SIG-M5 (cell line): ENCODE results near the gene FURIN.
"Not testable (repeated sequence)": the region's sequence is repeated elsewhere in the genome, so short reads cannot be mapped to it uniquely, and the experiment has no call there.

Experiments
- DNase-seq: peaks from one replicate; lab custom pipeline; 2025; lab: John Stamatoyannopoulos, UW

FURIN gene

DNA sequence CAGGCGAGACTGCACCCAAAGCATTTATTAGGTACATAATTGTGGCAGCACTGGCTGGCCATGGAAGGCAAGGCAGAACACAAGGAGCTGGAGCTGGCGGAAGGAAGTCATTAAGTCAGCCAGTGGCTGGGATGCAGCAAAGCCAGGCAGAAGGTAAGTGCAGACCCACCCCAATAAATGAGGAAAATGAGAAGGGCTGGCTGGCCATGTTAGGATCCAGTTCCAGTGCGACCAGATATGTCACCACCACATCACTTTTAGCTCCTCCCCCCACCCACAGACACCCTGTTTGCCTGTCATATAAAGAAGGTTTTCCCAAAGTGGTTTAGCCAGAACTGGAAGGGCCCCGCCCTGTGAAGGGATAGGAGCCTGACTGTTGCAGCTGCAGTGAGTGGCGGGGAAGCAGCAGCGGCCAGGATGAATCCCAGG lies at the start of gene FURIN:
Gene FURIN (plus strand): TSS at position 328 of the 429 bp plus-strand sequence. CDS start 7,153 bp downstream, outside the sequence.
- DNase-seq: no peak

DNA sequence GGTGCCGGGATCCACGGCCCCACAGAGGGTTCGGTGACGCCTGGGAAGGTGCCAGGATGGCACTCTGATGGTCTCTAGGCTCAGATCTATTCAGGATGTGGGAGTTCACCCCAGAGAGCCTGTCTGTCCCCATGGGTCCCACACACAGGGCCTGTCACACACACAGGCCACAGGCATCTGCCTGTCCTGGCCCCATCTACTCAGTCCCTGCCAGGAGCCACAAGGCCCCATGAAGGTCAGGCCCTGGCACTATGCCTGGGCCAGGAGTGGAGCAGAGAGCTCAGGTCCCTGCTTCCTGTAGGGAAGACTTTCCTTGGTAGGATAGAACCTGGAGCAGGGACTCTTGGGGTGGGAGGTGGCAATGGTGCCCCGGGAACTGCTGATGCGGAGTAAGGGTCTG lies 49.0 kb upstream of the FURIN start:
- no peak for DNase-seq

DNA sequence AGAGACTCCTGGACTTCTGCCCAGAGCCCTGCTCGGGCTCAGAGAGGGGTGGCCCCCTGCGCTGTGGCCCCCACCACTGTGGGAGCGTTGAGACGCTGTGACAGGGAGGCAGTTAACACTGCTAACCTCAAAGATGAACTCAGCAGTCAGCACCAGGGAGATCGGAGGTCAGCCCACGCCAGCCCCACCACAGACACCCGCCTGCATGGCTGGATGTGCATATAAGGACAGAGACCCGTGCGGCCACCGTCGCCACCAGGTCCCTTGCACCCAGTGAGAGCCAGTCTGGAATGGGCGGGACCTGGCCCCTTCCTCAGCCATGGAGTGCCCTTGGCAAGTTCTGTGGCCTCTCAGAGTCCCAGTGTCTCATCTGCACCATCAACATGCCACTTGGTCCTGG lies 48.5 kb upstream of the FURIN start:
- DNase-seq: no peak

DNA sequence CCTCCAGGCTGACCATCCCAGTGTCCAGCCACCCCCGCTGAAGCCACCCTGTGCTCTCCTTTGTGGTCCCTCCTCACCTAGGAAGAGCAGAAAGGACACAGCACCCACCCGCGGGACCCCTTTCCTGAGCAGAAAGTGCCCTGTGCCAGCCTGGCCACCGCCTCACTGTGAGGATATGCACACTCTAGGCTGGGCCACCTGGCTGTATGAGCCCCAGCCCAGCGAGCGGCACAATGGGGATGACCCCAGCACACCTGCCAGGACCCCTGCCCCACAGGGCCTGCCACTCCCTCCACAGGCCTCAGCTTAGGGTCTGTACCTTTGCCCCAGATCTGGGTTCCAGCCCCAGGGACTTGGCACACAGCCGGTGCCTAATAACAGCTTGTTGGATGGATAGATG lies 47.9 kb upstream of the FURIN start:
- no peak for DNase-seq

DNA sequence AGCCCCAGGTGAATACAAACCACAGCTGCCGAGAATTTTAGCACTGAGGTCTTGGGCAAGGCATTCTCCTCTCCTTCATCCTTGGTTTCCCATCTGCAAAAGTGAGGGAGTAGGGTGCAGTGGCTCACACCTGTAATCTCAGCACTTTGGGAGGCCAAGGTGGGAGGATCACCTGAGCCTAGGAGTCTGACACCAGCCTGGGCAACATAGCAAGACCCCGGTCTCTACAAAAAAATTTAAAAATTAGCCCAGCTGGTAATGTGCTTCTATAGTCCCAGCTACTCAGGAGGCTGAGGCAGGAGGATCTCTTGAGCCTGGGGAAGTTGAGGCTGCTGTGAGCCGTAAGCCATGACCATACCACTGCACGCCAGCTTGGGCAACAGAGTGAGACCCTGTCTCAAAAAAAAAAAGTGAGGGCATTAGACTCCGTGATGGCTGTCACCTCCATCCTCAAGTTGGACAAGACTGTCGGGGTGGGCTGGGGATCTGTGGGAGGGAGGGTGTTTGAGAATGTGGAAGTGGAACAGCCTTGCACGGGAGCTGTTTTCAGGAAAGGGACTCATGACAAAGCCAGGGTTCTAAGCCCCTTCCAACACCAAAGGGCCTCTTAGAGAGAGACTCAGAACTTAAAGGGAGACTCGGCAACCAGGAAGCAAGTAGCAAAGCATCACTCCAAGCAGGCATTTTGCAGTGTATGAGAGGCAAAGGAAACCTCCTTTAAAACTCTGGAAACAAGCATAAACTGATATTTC lies 46.0 kb upstream of the FURIN start:
- DNase-seq: no peak

DNA sequence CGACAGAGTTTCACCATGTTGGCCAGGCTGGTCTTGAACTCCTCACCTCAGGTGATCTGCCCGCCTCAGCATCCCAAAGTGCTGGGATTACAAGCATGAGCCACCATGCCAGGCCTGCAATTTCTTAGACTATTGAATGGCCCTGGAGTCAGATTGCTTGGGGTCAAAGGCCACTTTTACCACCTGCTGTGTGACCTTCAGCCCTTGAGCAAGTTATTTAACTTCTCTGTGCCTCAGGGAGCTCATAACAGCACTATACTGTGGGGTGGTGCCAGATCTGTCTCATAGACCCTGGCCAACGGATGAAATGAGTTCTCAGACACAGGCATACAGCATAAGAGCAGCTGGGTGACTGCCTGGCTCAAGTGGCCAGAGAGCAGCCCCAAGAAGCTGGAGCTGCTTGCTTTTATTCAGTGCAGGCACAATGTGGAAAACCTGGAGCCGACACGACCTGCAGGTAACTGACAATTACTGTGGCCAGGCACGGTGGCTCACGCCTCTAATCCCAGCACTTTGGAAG lies 44.9 kb upstream of the FURIN start:
- DNase-seq: no peak

DNA sequence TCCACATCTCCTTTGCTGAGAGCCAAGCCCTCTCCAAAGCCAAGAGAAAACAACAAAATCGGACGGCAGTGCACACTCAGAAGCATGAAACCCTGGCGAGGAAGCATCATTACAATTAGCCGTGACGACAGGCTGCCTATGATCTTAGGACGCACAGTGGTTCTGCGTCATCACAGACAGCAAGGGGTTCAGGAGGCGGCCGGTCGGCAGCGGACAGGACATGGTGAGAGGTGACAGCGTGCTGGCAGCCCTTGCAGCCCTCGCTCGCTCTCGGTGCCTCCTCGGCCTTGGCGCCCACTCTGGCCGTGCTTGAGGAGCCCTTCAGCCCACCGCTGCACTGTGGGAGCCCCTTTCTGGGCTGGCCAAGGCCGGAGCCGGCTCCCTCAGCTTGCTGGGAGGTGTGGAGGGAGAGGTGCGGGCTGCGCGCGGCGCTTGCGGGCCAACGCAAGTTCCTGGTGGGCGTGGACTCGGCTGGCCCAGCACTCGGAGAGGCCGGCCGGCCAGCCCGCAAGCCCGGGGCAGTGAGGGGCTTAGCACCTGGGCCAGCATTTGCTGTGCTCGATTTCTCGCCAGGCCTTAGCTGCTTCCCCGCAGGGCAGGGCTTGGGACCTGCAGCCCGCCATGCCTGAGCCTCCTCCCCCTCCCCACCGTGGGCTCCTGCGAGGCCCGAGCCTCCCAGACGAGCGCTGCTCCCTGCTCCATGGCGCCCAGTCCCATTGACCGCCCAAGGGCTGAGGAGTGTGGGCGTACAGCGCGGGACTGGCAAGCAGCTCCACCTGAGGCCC lies 43.1 kb upstream of the FURIN start:
- DNase-seq: not testable (repeated sequence)

DNA sequence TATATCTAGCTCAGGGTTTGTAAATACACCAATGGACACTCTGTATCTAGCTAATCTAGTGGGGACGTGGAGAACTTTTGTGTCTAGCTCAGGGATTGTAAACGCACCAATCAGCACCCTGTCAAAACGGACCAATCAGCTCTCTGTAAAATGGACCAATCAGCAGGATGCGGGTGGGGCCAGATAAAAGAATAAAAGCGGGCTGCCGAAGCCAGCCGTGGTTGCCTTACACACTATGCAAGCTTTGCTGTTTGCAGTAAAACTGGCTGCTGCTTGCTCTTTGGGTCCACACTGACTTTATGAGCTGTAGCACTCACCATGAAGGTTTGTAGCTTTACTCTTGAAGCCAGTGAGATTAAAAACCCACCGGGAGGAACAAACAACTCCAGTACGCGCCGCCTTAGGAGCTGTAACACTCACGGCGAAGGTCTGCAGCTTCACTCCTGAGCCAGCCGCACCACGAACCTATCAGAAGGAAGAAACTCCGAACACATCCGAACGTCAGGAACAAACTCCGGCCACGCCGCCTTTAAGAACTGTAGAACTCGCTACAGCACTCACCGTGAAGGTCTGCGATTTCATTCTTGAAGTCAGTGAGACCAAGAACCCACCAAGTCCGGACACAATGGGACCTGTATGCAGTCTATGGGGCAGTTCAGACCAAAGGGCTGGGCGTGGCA lies 42.0 kb upstream of the FURIN start:
- DNase-seq: not testable (repeated sequence)

DNA sequence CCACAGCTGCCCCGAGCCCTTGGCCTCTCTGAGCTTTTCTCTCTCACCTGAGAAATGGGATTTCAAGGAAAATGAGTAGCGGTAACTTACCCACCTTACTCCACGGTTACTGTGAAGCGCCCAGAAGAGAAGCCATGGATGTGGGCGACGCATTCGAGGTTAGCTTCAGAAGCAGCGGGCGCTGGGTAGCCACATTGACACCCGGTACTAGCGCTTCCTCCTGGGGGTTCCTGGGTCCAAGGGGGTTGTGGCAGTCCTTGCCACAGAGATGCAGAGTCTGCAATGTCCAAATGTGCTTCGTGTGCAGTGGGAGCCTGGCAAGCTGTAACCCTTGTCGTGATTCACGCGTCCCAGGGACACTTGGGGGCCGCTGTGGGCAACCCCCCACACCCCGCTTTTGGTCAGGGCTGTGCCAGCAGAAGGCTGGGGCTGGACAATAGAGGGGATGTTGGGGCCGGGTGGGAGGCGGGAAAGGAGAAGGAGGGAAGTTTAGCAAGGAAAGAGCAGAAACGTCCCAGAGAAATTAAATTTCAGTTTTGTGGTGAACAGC lies 41.4 kb upstream of the FURIN start:
- DNase-seq: no peak

DNA sequence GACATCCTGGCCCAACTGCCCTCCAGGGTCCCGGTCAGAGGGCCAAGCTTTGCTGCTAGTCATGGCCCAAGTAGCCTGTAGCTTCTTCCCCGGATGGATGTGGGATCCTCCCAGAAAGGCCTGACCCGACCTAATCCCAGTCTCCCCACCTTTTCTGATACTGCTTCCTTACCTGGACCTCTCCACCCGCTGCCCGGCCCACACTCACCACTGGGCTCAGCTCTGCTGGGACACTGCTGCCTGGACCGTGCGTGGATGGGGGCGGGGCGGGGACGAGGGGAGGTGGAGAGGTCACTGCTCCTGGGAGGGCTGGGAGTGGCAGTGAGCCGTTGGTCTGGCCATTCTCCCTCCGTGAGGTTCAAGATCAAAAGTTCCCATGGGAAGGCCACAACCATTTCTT lies 40.3 kb upstream of the FURIN start:
- DNase-seq: no peak

DNA sequence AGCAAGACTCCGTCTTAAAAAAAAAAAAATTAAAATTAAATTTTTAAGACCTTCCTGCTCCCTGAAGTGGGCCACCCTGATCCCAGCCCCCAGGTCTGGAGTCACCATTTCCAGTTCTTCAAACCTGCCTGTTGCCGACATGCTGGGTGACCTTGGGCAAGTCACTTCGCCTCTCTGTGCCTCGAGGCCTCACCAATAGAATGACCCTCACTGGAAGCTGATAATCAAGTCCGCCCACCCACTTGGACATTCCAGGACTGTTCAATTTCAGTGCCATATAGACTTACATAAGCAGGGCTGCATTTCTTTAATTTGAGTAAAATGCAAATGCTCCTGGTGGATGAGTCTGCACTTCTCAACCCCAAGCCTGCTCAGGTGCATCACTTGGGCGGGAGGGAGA lies 39.3 kb upstream of the FURIN start:
- no peak for DNase-seq

DNA sequence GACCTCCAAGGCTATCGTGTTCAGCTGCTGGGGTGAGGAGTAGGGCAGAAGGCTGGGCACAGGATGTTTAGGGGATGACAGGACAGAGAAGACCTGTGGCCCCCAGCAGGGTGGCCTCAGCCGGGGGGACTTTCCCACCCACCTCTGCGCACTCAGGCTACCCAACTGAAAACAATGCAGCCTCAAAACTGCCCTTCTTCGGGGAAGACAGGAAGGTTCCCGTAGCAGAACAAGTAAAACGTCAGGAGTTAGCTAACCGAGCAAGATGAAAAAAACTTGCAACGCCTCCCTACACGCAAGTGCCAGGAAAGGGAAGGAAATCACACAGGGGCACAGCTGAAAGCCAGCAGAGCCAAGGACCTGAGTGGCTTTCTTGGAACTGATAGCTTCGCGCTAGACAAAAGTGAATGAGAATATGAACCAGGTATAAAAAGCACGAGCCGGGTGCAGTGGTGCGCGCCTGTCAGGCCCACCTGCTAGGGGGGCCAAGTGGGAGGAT lies 38.4 kb upstream of the FURIN start:
- no peak for DNase-seq

DNA sequence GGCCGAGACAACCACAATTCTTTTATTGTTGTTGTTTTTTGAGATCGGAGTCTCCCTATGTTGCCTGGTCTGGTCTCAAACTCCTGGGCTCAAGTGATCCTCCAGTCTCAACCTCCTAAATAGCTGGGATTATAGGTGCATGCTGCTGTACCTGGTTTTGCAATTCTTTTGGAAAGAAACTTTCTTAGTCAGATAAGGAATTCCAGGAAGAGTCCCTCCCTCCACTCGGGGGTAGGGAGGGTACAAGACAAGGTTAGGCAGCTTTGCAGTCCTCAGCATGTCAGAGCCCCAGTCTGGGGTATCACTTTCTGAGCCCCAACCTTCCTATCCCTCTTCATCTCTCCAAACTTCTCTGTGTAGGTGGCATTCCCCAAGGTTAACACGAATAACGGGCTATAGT lies 33.8 kb upstream of the FURIN start:
- DNase-seq: no peak

DNA sequence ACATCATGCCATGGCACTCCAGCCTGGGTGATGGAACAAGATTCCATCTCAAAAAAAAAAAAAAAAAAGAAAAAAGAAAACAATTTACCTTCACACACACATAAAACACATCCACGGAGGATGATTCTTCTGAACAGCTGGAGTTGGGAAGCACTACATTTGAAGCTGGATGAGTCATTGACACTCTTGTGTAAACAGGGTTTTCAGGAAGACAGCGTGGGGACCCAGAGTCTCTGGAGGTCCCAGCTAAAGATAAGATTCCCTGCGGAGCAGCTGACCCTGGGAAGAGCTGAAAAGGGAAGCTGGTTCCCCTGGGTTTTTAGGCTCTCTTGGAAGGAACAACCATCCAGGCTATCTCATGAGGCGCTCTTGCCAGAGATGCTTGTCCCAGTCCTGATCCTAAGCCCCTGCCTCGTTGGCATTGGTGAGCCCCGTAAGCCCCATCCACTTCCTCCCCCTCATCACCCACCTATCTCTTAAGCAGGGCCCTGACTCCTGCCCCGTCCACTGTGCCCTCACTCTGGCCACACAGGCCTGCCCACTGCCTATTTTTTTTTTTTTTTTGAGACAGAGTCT lies 32.0 kb upstream of the FURIN start:
- DNase-seq: no peak

DNA sequence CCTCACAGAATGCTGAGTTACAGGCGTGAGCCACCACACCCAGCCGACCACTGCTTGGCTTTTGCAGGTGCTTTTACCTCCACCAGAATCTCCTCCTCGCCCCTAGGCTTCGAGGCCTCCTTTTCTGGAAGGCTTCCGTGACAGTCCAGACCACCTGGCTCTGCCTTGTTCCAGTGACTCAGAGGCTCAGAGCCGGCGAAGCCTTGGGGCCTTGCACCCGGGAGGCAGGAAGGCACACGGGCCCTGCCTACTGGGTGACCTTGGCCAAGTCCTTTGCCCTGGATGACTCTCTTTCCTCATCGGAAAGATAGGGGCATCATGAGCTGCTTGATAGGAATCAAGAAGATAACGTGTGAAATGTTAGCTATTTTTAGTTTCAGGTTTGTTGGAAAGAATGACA lies 31.3 kb upstream of the FURIN start:
- DNase-seq: no peak

DNA sequence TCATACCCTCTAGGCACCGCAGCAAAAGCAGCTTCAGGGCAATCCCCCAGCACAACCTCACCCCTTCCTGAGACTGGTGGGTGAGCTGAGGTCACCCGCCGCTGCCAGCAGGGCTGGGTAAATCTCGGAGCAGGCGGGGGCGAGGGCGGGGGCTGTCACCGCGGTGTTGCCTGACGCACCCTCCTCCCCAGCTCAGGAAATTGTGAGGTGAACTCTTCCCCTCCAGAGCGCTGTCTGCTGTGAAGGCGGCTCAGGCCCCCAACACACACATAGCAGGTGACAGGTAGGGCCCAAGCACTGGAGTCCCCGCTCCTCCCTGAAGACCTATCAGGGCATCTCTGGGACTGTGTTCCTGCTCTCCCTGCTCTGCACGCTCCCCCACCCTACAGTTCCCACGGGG lies 30.2 kb upstream of the FURIN start:
- no peak for DNase-seq

DNA sequence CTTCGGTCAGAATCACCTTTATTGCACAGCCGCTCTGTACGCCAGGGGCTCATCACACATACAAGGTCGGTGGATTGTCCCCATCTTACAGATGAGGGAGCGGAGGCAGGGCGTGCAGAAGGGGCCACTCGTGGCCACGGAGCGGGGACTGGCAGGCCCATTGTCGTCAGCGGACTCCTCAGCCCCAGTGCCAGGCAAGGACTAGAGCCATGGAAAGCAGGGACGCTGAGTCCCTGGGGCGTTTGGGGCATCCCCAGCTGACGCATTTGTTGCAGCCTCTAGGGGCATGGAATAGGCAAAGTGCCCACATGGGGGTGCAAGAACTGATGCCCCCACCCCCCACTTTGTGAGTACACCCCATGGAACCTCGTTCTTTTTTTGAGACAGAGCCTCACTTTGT lies 29.8 kb upstream of the FURIN start:
- DNase-seq: no peak

DNA sequence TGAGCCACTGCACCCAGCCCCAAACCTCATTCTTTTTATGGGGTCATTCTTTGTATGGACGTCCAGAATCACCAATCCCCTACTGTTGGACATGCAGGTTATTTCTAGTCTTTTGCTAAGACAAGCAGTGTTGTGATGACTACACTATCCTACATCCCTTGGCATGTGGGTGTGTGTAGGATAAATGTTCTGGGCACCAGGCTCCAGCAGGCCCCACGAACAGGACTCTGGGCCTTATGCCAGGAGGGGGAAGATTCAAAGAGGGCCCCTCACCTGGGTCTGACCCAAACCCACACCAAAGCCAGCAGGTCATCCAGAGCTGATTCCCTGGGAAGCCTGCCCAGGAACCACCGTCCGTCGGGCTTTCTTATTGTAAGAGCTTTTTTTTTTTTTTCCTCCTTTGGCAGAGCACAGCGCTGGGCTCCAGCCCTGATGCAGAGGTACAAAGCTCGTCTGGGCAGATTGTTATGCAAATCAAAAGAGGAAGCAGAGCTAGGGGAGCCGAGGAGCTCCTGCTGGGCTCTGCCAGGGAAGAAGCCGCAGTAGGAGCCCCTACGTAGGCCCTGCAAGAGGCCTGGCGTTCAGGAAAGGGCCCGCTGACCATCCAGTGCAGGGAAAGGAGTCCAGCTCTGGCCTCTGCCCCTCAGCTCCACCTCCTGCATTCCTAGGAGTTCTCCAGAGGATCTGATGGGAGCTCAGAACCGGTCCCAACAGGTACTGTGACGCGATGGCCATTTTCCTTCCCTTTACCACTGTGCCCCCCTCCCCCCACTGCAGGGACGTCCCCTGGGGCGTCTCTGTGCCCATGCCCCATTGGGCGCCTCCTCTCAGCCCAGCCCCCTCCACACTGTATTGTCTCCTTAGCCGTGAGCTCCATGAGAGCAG lies 29.0 kb upstream of the FURIN start:
- peak; percentile 45 for DNase-seq

DNA sequence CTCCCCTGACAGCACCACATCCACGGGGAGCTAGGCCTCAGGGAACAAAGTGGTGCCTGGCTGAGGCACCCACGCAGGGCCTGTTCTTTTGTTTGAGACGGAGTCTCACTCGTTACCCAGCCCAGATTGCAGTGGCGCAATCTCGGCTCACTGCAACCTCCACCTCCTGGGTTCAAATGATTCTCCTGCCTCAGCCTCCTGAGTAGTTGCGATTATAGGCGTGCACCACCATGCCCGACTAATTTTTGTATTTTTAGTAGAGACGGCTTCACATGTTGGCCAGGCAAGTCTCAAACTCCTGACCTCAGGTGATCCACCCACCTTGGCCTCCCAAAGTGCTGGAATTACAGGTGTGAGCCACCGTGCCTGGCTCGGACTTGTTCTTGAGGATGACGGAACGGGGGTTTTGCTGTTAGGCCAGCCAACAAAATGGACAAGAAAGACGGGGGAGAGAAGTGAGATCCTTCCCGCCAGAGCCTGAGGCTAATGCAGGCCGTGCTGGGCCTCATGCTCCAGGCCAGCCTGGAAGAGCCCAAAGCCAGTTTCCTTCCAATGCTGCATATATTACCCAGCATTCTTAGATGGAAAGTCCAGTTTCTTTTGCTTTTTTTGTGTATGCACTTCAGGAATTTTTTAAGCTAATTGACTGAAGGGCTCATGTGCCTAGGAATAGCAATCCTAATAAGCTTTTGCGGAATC lies 28.1 kb upstream of the FURIN start:
- DNase-seq: no peak

DNA sequence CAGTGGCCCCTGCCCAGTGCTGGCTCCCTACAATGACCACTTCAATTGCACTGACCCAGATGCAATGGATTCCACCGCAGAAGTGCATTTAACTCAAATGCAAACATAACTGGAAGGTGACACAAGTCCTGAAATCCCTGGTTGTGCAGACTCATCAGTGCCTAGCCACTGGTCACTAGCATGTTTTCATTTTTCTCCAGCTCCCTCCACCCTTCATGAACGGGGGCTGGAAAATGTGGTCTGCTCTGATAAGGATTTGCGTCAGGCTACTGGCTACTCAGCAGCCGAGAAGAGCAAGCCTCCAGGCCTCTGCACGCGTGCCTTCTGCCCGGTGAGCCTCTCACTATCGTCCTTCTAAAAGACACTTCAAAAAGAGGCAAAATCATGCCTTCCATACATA lies 27.4 kb upstream of the FURIN start:
- no peak for DNase-seq
